AG09319 (cell line): Measurements from ENCODE around the gene C4orf46.
"Not testable (repeated sequence)": the region's sequence is repeated elsewhere in the genome, so short reads cannot be mapped to it uniquely, and the experiment has no call there.

Experiments used
- DNase-seq: peaks from one replicate; pipeline ENCODE4 v3.0.0-alpha.2; 2010; ENCODE audit warnings: low read depth; ENCODE audit errors: extremely low read depth
- TF ChIP-seq, protein P1 (sequence below): IDR thresholded peaks from 2 replicates; pipeline ENCODE4 v1.5.1; 2011; ENCODE audit warnings: low read depth, mild to moderate bottlenecking, inconsistent platforms, low read length, moderate library complexity

The C4orf46 gene

DNA sequence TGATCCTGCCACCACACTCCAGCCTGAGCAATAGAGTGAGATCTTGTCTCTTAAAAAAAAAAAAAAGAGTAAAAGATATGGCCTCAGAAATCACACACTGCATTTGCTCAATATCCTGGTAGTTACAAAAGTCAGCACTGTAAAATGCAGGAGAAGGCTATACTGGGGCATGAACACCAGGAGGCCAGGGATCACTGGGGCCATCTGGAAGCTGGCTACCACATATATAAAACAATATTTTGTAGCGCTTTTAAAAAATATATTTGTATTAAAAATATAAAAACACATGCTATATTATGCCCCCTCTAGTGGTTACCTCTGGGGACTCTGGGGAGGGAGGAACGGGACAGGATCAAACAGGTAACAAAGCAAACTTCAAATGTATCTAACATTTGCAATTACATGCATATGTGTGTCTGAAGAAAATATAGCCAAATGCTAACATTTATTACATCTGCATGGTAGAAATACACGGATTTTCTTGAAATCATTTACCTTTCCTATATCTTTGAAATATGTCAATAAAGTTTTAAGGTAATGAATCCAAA is 4.0 kb downstream of the C4orf46 start:
- TF ChIP-seq, protein P1, sequence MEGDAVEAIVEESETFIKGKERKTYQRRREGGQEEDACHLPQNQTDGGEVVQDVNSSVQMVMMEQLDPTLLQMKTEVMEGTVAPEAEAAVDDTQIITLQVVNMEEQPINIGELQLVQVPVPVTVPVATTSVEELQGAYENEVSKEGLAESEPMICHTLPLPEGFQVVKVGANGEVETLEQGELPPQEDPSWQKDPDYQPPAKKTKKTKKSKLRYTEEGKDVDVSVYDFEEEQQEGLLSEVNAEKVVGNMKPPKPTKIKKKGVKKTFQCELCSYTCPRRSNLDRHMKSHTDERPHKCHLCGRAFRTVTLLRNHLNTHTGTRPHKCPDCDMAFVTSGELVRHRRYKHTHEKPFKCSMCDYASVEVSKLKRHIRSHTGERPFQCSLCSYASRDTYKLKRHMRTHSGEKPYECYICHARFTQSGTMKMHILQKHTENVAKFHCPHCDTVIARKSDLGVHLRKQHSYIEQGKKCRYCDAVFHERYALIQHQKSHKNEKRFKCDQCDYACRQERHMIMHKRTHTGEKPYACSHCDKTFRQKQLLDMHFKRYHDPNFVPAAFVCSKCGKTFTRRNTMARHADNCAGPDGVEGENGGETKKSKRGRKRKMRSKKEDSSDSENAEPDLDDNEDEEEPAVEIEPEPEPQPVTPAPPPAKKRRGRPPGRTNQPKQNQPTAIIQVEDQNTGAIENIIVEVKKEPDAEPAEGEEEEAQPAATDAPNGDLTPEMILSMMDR = peak; percentile 51
- no peak for DNase-seq

- TF ChIP-seq, protein P1 = no peak
- no peak for DNase-seq
Observed at GRCh38 chr4:158666892-158667291, 4.8 kb downstream of the C4orf46 start.

DNA sequence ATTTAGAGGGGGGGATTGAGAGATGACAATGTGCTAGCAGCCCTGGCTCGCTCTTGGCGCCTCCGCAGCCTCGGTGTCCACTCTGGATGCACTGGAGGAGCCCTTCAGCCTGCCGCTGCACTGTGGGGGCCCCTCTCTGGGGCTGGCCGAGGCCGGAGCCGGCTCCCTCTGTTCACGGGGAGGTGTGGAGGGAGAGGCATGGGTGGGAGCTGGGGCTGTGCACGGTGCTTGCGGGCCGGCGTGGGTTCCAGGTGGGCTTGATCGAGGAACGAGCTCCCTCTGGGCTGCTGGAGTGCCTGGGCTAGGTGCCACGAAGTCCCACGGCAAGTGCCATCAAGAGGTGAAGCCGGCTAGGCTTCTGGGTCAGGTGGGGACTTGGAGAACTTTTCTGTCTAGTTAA is 6.9 kb downstream of the C4orf46 start:
- TF ChIP-seq, protein P1 = no peak
- no peak for DNase-seq

GRCh38 chr4:158663707-158664625 is 7.7 kb downstream of the C4orf46 start:
- DNase-seq = not testable (repeated sequence)

DNA sequence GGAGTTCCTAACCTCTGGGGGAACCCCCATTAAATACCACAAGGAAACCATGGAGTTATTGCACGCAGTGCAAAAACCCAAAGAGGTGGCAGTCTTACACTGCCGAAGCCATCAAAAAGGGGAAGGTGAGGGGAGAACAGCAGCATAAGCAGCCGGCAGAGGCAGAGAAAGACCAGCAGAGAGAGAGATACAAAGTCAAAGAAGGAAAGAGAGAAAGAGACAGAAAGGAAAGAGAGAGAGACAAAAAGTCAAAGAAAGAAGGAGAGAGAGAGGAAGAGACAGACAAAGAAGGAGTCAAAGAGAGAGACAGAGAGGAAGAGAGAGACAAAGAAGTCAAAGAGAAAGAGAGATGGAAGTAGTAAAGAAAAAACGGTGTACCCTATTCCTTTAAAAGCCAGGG is 8.4 kb downstream of the C4orf46 start:
- DNase-seq = not testable (repeated sequence)

DNA sequence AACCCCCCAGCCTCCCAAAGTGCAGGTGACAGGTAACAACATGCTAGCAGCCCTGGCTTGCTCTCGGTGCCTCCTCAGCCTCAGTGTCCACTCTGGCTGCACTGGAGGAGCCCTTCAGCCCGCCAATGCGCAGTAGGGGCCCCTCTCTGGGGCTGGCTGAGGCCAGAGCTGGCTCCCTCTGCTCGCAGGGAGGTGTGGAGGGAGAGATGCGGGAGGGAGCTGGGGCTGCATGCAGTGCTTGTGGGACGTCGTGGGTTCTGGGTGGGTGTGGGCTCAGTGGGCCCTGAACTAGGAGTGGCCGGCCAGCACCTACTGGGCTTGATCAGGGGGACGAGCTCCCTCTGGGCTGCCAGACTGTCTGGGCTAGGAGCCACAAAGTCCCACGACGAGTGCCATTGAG is 14.4 kb downstream of the C4orf46 start:
- no peak for DNase-seq
- TF ChIP-seq, protein P1 = no peak

GRCh38 chr4:158656439-158656838 is 15.2 kb downstream of the C4orf46 start:
- TF ChIP-seq, protein P1 = no peak
- DNase-seq = no peak

DNA sequence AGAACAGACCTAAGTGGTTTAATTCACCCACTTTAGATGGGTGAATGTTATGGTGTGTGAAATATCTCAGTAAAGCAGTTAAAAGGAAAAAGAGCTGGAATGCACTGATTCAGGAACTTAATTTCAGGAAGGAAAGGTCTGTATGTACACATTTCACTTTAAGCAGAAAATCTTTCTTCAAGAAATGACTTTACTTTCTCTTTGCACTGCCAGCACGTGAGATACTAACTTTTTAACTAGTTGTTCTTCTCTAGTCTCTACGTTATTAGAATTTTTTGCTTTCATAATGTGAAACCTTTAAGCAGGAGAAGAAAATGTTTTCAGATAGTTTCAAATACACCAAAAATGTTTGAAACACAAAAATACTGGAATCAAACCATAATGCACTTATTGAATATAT is 18.8 kb downstream of the C4orf46 start:
- no peak for DNase-seq
- TF ChIP-seq, protein P1 = no peak
